Esophagus squamous epithelium (tissue), 4 donors: ENCODE measurements around the gene DOCK3.

Experiments
- CTCF ChIP-seq, 6 experiments: fragments of 450-650 bp in 4 of 6; fragments of 200-600 bp in 2 of 6; sonication (generic) in 2 of 6; IDR thresholded peaks; one replicate each; pipeline ENCODE4 v1.5.1; 2016 to 2019; ENCODE audit warnings: antibody characterized with exemption in 6 of 6, mild to moderate bottlenecking in 4 of 6, moderate library complexity in 4 of 6
- POLR2A ChIP-seq, 4 donors: fragments of 450-650 bp; IDR thresholded peaks; one replicate each; pipeline ENCODE4 v1.6.1; 2017; ENCODE audit warnings: antibody characterized with exemption in 4 of 4, mild to moderate bottlenecking in 4 of 4, moderate library complexity in 3 of 4

GRCh38 chr3:50642382-50642781, 32.3 kb upstream of the DOCK3 start:
- no peak for TF ChIP-seq POLR2A (IDR thresholded peaks at IDR 0.05)
- TF ChIP-seq CTCF (IDR thresholded peaks at IDR 0.05): no peak
